Hematopoietic multipotent progenitor cell treated with erythropoietin and hydrocortisone succinate and interleukin-3 and kit ligand, for 6 days (in vitro differentiated cells): Measurements from ENCODE around the gene WDFY3.

Source experiments
- DNase-seq: peaks from one replicate; pipeline ENCODE4 v3.0.0-alpha.2; 2015

Gene WDFY3, protein sequence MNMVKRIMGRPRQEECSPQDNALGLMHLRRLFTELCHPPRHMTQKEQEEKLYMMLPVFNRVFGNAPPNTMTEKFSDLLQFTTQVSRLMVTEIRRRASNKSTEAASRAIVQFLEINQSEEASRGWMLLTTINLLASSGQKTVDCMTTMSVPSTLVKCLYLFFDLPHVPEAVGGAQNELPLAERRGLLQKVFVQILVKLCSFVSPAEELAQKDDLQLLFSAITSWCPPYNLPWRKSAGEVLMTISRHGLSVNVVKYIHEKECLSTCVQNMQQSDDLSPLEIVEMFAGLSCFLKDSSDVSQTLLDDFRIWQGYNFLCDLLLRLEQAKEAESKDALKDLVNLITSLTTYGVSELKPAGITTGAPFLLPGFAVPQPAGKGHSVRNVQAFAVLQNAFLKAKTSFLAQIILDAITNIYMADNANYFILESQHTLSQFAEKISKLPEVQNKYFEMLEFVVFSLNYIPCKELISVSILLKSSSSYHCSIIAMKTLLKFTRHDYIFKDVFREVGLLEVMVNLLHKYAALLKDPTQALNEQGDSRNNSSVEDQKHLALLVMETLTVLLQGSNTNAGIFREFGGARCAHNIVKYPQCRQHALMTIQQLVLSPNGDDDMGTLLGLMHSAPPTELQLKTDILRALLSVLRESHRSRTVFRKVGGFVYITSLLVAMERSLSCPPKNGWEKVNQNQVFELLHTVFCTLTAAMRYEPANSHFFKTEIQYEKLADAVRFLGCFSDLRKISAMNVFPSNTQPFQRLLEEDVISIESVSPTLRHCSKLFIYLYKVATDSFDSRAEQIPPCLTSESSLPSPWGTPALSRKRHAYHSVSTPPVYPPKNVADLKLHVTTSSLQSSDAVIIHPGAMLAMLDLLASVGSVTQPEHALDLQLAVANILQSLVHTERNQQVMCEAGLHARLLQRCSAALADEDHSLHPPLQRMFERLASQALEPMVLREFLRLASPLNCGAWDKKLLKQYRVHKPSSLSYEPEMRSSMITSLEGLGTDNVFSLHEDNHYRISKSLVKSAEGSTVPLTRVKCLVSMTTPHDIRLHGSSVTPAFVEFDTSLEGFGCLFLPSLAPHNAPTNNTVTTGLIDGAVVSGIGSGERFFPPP (N-terminal part only)

GRCh38 chr4:84966382-84967242 lies at the start of gene WDFY3:
Gene WDFY3 (minus strand): TSS chr4:84966690. CDS start chr4:84860591, 106,099 bp downstream.
- DNase-seq = peak; percentile 81

DNA sequence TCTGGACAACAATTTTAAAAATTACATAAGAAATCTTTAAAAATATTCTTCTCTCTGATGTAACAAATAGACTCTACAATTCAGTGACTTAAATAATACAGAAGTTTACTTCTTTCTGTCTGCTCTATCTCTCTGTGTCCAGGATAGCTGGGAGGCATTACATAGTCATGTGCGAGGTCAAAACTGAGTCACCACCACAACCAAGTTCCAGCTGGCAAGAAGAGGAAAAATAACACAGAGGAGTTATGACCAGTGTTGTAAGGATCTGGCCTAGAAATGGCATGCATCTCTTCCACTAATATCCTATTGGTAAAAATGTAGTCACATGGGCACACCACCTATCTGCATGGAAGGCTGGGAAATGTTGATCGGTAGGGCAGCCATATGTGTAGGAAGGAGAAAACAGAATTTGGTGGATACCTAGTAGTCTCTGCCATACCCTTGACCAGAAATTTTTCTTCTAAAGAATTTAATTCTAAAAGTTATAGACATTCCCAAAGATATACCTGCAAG lies 39.4 kb upstream of the WDFY3 start:
- no peak for DNase-seq

DNA sequence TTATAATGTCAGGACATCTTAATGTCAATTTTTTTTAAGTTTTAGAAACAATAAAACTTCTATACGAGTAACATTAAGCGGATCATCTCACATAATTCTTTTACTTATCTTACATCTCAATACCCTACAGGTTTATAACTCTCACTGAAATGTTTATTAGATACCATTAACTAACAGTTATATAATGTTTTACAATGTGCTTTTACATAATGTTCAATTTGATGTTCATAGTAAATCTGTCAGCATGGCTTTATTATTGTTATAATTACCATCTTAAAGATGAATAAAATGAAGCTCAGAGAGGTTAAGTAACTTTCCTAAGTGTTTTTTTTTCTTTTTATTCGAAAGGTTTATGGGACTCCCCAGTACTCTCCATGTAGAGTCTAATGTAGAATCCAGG lies 33.9 kb upstream of the WDFY3 start:
- no peak for DNase-seq

- DNase-seq = no peak
These were observed 28.9 kb upstream of the WDFY3 start for GRCh38 chr4:84995386-84995785.

DNA sequence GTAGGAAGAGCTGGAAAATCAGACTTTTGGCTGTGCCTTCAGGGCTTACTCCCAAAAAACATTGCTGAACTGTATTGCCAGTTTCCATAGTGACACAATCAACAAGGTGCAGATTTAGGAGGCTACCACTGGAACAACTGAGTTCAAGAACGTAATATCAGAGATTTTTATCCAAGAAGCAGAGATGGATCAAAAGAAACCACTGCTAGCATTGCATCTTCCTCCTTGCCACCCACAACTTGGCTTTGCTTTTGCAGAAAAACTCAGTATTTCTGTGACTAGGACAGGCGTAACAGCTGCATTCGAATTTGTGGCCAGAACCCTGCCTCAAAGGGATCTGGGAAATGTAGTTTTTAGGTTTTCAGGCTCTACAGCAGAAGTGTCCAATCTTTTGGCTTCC lies 27.8 kb upstream of the WDFY3 start:
- DNase-seq = no peak

- no peak for DNase-seq
These were observed 19.5 kb upstream of the WDFY3 start for GRCh38 chr4:84985952-84986351.

DNA sequence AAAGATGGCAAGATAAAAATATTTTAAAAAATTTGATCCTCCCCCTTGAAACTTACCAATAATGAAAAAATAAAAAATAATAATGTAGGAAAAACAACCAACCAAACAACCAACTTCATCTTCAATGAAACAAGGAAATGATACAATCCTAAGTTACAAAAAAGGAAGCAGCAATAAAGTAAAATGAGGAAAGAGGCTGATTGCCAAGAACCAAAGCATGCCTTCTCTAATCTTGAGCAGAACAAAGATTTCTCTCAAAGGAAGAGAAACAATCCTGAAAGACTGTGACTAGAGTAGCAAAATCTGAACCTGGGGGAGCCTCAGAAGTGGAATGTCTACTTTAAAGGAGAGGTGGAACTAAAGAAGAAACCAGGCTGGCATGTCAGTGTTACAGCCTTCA lies 10.9 kb upstream of the WDFY3 start:
- DNase-seq = no peak

DNA sequence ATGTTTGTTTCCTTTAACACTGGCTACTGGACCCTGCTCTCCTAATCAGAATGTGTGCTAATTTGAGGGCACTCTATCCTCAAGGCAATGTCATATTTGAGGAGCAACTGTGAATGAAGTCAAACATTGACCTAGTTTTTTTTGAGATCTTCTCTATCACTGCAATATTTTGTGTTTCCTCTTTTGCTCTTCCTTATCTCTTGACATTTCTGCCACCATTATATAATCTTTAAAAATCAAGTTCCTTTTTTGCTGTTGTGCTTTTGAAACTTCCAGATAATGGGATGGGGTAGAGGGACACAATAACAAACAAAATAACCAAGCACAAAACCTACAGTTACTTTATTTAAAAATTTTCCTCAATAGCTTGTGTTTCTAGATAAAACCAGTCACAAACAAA lies 7.4 kb upstream of the WDFY3 start:
- peak; percentile 14 for DNase-seq

DNA sequence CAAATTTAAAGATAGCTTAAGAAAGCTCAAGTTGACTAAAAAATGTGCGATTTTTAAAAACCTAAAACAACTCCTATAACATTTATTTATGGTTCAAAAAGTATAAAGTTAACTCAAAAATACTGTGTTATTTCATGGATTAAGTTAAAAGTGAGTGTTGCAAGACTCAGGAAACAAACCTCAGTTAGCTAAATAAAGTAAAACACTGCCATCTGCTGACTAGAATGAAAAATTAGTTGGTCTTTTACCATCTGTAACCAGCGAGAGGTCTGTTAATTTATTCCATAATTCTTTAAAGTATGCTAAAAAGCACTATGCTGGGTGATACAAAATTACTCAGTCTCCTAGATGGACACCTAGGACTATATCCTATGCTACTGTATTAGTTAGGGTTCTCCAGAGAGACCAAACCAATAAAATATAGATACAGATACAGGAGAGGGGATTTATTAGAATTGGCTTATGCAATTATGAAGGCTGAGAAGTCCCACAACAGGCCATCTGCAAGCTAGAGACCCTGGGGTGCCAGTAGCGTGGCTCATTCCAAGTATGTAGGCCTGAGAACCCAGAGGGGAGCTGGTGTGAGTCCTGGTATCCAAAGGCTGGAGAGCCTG lies 4.9 kb upstream of the WDFY3 start:
- DNase-seq = peak; percentile 80

- DNase-seq = no peak
These were observed 2.4 kb upstream of the WDFY3 start for GRCh38 chr4:84968925-84969324.

- no peak for DNase-seq
These were observed 777 bp upstream of the WDFY3 start for GRCh38 chr4:84967243-84967690.

- peak; percentile 13 for DNase-seq
These were observed 723 bp downstream of the WDFY3 start for GRCh38 chr4:84965553-84966381.

DNA sequence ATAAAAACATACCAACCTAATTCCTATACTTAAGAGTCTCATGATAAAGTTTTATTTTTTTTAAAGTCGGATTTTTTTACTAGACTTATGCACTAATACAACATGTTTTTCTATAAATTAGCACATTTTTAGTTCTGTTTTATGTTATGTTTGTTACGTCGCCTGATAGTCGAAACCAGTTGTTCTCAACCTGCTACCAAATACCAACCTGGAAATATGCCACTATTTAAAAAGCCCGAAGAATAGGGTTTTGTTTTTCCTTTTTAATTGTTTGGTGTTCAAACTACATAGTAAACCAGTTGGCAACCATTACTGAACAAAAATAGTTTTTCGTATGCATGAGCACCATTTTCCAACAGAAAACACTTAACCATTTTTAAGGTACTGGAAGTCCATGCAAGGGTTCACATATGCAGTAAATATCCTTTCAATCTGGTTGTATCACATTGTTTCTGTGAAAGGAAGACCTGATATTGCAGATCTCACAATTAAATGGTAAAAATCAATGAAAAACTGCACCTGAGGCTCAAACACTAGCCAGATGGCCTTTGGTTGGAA lies 1.4 kb downstream of the WDFY3 start:
- DNase-seq = no peak

DNA sequence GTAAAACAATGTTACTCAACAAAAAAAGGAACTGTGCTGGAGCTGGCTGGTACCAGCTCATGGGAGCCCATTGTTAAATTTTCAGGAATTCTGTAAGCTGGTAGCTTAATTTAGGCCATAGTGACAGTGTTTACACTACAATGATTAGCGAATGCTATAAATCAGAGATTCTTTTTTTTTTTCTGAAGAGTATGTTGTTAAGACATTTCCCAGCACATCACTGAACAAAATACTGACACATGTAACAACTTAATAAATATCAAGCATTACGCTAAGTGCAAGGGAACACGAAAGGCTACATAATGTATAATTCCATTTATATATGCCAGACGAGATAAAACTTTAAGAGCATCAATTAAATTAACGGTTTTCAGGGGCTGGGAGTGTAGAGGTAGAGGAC lies 4.4 kb downstream of the WDFY3 start:
- DNase-seq = no peak

- no peak for DNase-seq
These were observed 8.1 kb downstream of the WDFY3 start for GRCh38 chr4:84958434-84958833.

GRCh38 chr4:84957514-84958420 lies 8.7 kb downstream of the WDFY3 start:
- no peak for DNase-seq

DNA sequence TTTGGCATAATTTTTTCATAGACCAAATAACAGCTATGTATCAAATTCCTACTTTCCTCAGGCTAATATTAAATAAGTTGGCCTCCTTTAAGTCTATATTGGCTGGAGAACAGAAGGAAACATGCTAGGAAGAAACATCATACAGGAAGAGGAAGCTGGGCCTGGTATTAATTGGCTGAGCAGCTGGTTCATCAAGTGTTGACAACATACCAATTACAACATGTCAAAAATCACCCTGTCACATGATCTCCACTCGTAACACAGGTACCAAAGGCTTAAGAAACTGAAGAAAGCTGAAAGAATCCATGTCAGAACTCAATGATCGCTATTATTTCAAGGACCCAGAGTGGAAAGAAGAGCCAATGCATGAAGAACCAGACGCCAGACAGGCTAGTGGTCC lies 10.5 kb downstream of the WDFY3 start:
- DNase-seq = no peak

DNA sequence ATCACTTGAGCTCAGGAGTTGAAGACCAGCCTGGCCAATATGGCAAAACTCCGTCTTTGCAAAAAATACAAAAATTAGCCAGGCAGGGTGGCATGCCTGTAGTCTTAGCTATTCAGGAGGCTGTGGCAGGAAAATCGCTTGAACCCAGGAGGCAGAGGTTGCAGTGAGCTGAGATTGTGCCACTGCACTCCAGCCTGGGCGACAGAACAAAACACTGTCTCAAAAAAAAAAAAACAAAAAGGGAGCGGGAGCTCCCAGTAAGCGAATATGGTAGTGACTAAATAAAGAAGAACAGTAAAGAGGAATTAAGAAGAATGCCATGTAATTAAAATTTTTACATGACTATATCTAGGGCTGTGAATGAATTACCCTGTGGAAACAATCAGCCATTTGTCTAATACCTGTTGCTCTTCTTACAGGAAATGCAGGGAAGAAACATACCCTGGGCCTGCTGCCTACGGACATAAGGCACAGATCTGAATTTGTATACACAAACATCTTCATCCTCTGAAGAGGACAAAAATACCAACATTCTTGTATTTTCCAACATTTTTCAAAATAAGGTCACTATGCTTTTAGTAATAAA lies 11.4 kb downstream of the WDFY3 start:
- DNase-seq = no peak

DNA sequence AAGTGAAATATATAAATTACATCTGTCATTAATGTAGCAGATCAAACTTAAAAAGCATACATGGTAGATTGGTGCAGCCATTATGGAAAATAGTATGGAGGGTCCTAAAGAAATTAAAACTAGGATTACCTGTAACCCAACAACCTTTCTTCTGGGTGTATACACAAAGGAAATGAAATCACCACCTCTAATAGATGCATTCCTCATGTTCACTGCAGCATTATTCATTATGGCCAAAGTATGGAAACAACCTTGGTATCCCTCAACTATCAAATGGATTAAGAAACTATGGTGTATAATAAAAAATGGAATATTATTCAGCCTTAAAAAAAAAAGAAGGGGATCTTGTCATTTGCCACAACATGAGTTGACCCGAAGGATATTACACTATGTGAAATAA lies 13.7 kb downstream of the WDFY3 start:
- no peak for DNase-seq
